NCI-H187 treated with DMSO at 0.1 percent for 48 hours (cell line): ENCODE measurements around the gene CEACAM6.

ENCODE experiments used
- DNase-seq: peaks from one replicate; lab custom pipeline; 2025; lab: John Stamatoyannopoulos, UW

The CEACAM6 gene

GRCh38 chr19:41799444-41800000 lies 44.2 kb downstream of the CEACAM6 start:
- no peak for DNase-seq

DNA sequence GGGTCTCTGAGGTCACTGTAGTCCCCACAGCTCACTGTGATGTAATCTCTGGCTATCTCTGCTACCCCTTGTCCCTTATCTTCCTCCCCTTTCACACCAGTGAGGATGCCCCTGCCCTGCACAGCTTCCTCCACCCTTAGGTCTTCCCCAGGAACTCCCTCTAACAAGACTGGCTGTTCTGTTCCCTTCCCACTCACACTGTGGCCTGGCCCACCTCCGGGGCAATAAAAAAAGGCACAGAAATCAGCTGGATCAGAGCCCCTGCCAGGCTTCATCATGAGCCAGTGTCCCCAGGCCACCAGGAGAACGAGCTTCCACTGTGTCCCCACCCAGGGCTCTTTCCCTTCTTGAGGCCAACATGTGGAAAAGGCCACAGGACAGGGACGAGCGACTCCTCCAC lies 45.7 kb downstream of the CEACAM6 start:
- DNase-seq = no peak

GRCh38 chr19:41801792-41802211 lies 46.5 kb downstream of the CEACAM6 start:
- DNase-seq = no peak

- DNase-seq = no peak
Observed at GRCh38 chr19:41802770-41803169, 47.4 kb downstream of the CEACAM6 start.

DNA sequence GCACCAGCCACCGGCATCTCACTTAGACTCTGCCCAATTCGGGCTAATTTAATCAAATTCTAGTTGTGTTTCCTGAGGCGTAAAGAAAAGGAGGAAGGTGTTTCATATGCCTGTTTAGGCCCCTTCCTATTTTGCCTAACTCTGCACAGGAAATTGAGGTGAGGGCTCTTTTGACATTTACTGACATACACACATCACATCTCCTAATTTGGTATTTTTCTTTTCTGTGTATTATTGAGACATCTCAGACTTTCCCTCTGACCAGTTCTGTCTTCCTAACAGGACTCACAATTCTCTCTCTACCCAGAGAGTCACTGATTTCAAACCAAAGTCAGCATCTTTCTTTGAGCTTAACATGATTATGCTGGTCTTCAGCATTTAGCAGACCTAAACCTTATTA lies 49.0 kb downstream of the CEACAM6 start:
- DNase-seq = no peak

DNA sequence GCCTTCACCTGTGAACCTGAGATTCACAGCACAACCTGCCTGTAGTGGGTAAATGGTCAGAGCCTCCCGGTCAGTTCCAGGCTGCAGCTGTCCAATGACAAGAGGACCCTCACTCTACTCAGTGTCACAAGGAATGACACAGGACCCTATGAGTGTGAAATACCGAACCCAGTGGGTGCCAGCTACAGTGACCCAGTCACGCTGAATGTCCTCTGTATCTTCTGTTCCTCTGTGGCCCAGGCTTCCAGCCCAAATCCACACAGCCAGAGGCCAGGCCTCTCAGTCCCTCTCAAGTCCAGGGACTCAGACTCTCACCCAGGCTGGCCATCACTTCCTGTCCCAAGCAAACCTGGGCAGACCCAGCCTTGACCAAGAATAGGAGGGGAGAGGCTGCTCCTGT lies 51.8 kb downstream of the CEACAM6 start:
- no peak for DNase-seq

GRCh38 chr19:41808663-41809566 lies 53.6 kb downstream of the CEACAM6 start:
- no peak for DNase-seq

- DNase-seq = no peak
Observed at GRCh38 chr19:41810301-41810700, 55.0 kb downstream of the CEACAM6 start.

DNA sequence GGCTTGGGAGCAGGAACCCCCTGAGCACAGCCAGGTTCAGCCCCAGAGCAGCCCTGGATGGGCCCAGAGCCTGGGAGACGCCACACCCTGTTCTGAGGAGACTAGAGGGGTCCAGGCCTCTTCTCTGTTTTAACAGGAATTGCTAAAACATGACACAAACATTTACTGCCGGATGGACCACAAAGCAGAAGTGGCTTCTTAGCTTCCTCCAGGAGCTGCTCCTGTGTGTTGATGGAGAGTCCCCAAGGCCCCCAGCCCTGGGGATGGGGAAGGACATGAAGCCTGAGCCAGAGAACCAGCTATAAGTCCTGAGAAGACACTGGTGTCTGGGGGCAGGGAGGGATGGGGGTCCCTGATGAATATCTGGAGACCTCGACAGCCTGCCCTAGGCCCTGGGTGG lies 55.7 kb downstream of the CEACAM6 start:
- DNase-seq = no peak

- DNase-seq = no peak
Observed at GRCh38 chr19:41811981-41812380, 56.7 kb downstream of the CEACAM6 start.

DNA sequence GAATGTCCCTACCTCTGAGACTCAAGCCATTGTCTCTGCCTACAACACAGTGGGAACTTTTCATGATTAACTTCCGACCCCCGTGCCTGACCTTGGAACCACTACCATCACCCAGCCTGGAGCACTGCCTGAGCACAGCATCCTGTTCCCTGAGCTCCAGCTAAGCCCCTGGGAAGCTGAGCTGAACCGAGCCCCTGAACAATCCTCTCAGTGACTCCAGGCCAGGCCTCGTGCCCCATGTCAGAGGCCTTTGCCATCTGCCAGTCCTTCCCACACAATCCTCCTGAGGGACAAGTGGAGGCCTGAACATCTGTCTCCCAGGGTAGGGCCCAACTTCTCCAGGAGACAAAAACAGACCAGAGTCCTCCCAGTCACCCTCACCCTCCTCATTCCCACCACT lies 58.6 kb downstream of the CEACAM6 start:
- DNase-seq = no peak

DNA sequence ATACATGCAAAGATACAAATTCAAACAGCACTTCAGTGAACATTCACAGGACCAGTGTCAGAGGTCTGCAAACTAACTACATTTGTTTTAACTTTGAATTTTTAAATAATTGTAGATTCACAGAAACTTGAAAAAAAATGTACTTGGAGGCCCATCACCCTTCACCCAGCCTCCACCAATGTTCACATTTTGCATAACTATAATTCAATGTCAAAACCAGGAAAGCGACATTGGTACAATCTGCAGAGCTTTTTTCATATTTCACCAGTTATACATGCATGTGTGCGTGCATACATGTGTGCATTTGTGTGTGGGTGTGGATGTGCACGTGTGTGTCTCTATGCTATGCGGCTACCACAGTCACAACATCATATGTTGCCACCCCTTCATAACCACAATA lies 60.0 kb downstream of the CEACAM6 start:
- no peak for DNase-seq

GRCh38 chr19:41816761-41817160 lies 61.4 kb downstream of the CEACAM6 start:
- DNase-seq = no peak

DNA sequence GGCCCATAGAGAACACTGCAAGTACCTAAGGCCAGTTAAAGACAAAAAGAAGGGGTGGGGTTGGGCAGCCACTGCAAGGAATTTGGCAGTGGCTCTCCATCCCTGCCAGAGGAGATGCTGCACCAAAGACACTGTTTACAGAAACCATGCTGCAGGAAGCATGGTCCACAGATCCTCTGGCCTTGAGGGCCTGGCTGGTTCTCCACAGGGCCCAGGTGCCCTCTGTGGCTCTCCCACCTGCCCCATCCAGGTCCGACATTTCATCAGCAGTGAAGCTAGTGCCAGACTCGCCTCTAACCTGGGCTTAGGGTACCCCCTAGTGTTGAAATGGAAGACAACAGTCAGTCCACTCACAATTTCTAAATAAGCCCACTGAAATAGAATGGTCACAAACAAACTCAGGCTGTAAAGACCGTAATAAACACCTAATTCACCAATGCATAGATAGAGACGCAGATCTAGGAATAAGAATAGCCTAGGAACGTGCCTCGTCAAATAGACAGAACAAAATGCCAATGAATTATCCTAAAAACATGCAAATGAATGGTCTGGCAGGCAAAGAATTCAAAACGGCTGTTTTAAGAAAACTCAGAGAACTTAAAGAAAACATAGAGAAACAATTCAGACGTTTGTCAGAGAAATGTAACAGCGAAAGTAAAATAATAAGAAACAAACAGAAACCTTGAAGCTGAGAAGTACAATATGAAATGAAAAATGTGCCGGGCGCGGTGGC lies 65.8 kb downstream of the CEACAM6 start:
- DNase-seq = peak; percentile 77
